MM.1S (cell line): ENCODE measurements around the gene HSDL1.
A peak's percentile ranks its signal among the peaks of the same experiment; 100 is the strongest.

Source experiments
- DNase-seq: peaks from one replicate; pipeline ENCODE4 v3.0.0-alpha.2; 2015
- H2AFZ ChIP-seq: fragments of 300-600 bp; sonication (generic); 2 replicates; pipeline ENCODE4 v1.6.0; 2016; ENCODE audit warnings: antibody characterized with exemption, low read length
- H3F3A ChIP-seq: fragments of 300-600 bp; sonication (generic); 2 replicates; pipeline ENCODE4 v1.6.1; 2016; ENCODE audit warnings: mild to moderate bottlenecking, antibody characterized with exemption, low read length, moderate library complexity, mixed read lengths; ENCODE audit not compliant: insufficient read depth
- H3K27ac ChIP-seq: fragments of 300-600 bp; sonication (generic); 2 replicates; pipeline ENCODE4 v1.5.1; 2016; ENCODE audit warnings: mild to moderate bottlenecking, low read length
- H3K27me3 ChIP-seq: fragments of 300-600 bp; sonication (generic); replicated peaks from 2 replicates; pipeline ENCODE4 v1.6.0; 2016; ENCODE audit warnings: low read length; ENCODE audit not compliant: insufficient read depth
- H3K36me3 ChIP-seq: fragments of 300-600 bp; sonication (generic); replicated peaks from 2 replicates; pipeline ENCODE4 v1.6.1; 2016; ENCODE audit warnings: mild to moderate bottlenecking, low read length, mixed read lengths; ENCODE audit not compliant: insufficient read depth
- H3K4me1 ChIP-seq: fragments of 300-600 bp; sonication (generic); 2 replicates; pipeline ENCODE4 v1.6.1; 2016; ENCODE audit warnings: low read length, mixed read lengths
- H3K4me2 ChIP-seq: fragments of 300-600 bp; sonication (generic); 2 replicates; pipeline ENCODE4 v1.6.0; 2016; ENCODE audit warnings: low read depth, low read length
- H3K4me3 ChIP-seq: fragments of 300-600 bp; sonication (generic); 2 replicates; pipeline ENCODE4 v1.5.1; 2016; ENCODE audit warnings: low read length, mixed read lengths
- H3K79me2 ChIP-seq: fragments of 300-600 bp; sonication (generic); 2 replicates; pipeline ENCODE4 v1.6.1; 2016; ENCODE audit warnings: mixed run types, low read length, mixed read lengths
- H3K9ac ChIP-seq: fragments of 300-600 bp; sonication (generic); 2 replicates; pipeline ENCODE4 v1.6.1; 2016; ENCODE audit warnings: low read length, mixed read lengths
- H3K9me2 ChIP-seq: fragments of 300-600 bp; sonication (generic); replicated peaks from 2 replicates; pipeline ENCODE4 v1.6.1; 2016; ENCODE audit warnings: mild to moderate bottlenecking, low read length, mixed read lengths; ENCODE audit not compliant: insufficient read depth
- H3K9me3 ChIP-seq: fragments of 300-600 bp; sonication (generic); replicated peaks from 2 replicates; pipeline ENCODE4 v1.6.1; 2016; ENCODE audit warnings: mild to moderate bottlenecking, low read length, mixed read lengths; ENCODE audit not compliant: insufficient read depth
- H4K20me1 ChIP-seq: fragments of 300-600 bp; sonication (generic); 2 replicates; pipeline ENCODE4 v1.6.1; 2016; ENCODE audit warnings: mild to moderate bottlenecking, low read length, moderate library complexity, mixed read lengths; ENCODE audit not compliant: insufficient read depth
- EZH2 ChIP-seq: fragments of 300-600 bp; sonication (generic); optimal IDR thresholded peaks from 2 replicates; pipeline ENCODE3; 2017; ENCODE audit warnings: low read depth, mild to moderate bottlenecking, antibody characterized with exemption, low read length, mixed read lengths
- EZH2phosphoT487 ChIP-seq: fragments of 300-600 bp; sonication (generic); IDR thresholded peaks from 2 replicates; pipeline ENCODE4 v1.6.1; 2018; ENCODE audit warnings: antibody characterized with exemption, low read length
- TF ChIP-seq, protein P1 (sequence below): fragments of 300-600 bp; sonication (generic); IDR thresholded peaks from 2 replicates; pipeline ENCODE4 v1.5.1; 2016; ENCODE audit warnings: antibody characterized with exemption, low read length, mixed read lengths

The HSDL1 gene

DNA sequence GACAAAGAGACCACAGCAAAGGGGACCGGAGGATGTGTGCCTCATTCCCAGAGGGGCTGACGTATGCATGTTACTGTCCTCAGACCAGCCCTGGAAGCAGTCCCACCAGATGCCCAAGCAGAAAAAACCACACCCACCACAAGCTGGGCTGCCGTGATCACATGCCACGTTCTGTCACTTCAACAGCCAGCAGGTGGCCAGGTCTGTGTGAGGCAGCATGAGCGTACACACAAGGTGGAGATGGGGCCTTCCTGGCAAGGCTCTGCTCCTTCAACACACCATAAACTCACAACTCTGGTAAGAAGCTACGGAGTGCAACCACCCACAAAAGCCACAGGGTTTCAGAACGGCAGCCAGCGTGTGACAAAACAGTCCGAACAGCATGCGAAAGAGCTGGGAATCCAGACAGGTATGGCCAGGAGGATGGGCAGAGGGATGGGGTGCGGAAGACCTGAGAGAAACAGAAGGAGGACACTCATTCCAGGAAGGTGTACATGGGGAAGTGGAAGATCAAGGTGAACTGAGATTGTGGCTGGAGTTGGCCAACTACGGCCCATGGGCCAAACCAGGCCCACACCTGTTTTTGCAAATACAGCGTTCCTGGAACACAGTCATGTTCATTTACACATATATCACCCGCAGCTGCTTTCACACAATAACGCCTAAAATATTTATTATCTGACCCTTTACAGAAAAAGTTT, 56.1 kb downstream of the HSDL1 start:
- peak overlapping the region; percentile 4; the same call in 1 of the 2 replicates for H3K4me3 ChIP-seq
- TF ChIP-seq, protein P1, sequence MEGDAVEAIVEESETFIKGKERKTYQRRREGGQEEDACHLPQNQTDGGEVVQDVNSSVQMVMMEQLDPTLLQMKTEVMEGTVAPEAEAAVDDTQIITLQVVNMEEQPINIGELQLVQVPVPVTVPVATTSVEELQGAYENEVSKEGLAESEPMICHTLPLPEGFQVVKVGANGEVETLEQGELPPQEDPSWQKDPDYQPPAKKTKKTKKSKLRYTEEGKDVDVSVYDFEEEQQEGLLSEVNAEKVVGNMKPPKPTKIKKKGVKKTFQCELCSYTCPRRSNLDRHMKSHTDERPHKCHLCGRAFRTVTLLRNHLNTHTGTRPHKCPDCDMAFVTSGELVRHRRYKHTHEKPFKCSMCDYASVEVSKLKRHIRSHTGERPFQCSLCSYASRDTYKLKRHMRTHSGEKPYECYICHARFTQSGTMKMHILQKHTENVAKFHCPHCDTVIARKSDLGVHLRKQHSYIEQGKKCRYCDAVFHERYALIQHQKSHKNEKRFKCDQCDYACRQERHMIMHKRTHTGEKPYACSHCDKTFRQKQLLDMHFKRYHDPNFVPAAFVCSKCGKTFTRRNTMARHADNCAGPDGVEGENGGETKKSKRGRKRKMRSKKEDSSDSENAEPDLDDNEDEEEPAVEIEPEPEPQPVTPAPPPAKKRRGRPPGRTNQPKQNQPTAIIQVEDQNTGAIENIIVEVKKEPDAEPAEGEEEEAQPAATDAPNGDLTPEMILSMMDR = peak; percentile 43
- no peak for TF ChIP-seq EZH2phosphoT487
- peak overlapping the region; percentile 95 for H3K27ac ChIP-seq
- H3K27me3 ChIP-seq = no peaks in the 10 kb centered on the region
- peaks cover 31% of the 10 kb centered on the region for H3F3A ChIP-seq
- no peaks in the 10 kb centered on the region for H4K20me1 ChIP-seq
- H3K79me2 ChIP-seq = peaks cover 25% of the 10 kb centered on the region
- H3K9me2 ChIP-seq = no peaks in the 10 kb centered on the region
- H3K36me3 ChIP-seq = no peaks in the 10 kb centered on the region; the same call in 1 of the 2 replicates
- H3K9ac ChIP-seq = peak overlapping the region; percentile 68
- H3K9me3 ChIP-seq = no peaks in the 10 kb centered on the region
- peak; percentile 85 for DNase-seq
- H3K4me1 ChIP-seq = peaks cover 53% of the 10 kb centered on the region
- H2AFZ ChIP-seq = no peak overlapping the region
- H3K4me2 ChIP-seq = peak overlapping the region; percentile 63

DNA sequence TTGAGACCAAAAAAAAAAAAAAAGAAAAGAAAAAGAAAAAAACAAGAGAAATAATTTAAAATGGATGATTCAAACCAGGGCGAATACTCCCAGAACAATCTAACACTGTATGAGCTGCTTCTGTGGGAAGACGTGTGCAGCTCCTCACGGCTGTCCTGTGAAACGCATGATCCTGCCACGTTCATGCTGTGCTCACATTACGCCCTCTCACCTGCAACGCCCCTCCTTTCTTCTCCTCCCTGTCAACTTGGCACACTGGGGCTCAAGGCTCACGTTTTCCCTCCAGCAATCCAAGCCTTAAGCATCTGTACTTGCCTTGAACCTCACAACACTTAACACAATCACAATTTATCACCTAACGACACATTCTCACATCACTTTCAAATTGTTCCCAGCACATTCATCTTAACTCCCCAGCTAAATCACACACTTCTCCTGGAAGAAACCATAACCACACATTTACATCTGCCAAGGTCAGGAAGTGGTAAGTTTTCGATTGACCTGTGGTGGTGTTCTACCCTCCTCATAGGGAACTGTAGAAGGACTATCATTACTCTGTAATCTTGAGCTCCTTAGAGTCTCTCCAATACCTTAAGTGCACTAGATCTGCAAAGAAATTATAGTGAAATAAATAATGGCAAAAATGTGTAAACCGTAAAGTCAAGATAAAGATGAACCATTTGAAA, 57.4 kb downstream of the HSDL1 start:
- Histone ChIP-seq H3K36me3 (no peaks in the 10 kb centered on the region; the same call in 1 of the 2 replicates), H3F3A (peaks cover 31% of the 10 kb centered on the region), H3K79me2 (peaks cover 26% of the 10 kb centered on the region), H3K9ac (peak overlapping the region; percentile 68), H3K27me3 (no peaks in the 10 kb centered on the region), H3K4me3 (no peak overlapping the region), H3K9me3 (no peaks in the 10 kb centered on the region), H4K20me1 (no peaks in the 10 kb centered on the region), H3K4me1 (peaks cover 53% of the 10 kb centered on the region), H3K27ac (peak overlapping the region; percentile 95), H3K4me2 (peak overlapping the region; percentile 63), H3K9me2 (no peaks in the 10 kb centered on the region), H2AFZ (no peak overlapping the region)
- TF ChIP-seq, protein P1 = no peak
- TF ChIP-seq EZH2phosphoT487 = no peak
- TF ChIP-seq EZH2 = no peak
- DNase-seq = peak; percentile 15

DNA sequence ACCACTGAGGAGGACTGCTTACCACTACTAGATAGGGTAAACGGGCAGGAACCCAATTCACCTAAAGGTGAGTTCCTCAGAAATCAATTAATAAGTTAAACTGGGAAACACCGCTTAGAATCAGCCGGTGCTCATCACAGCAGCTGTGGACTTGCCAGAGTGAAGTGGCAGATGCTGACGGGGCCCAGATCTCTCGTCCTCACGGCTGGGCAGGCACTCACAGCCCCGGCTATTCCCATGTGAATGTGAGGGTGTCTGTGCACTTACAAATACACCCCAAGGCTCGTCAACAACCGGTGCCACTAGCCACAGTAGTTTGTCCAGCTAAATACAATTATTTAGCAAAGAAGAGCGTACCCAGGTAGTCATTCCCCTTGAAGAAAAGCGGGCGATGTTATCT, 58.0 kb downstream of the HSDL1 start:
- no peak for DNase-seq
- Histone ChIP-seq H3K4me2 (peak overlapping the region; percentile 63), H3F3A (peaks cover 31% of the 10 kb centered on the region), H3K79me2 (peaks cover 23% of the 10 kb centered on the region), H3K9ac (peak overlapping the region; percentile 68; the same call in 1 of the 2 replicates), H3K27me3 (no peaks in the 10 kb centered on the region), H2AFZ (no peak overlapping the region), H3K4me3 (no peak overlapping the region), H3K4me1 (peaks cover 53% of the 10 kb centered on the region), H3K9me2 (no peaks in the 10 kb centered on the region), H3K27ac (peak overlapping the region; percentile 95; the same call in 1 of the 2 replicates), H3K36me3 (no peaks in the 10 kb centered on the region; the same call in 1 of the 2 replicates), H4K20me1 (no peaks in the 10 kb centered on the region), H3K9me3 (no peaks in the 10 kb centered on the region)
- TF ChIP-seq, protein P1 = no peak
- TF ChIP-seq EZH2 = no peak
- no peak for TF ChIP-seq EZH2phosphoT487
